ENCODE results near the gene GALNT5. TPM values are rescaled to one million over a fixed set of nuclear protein-coding genes. Genes with fewer than 3 reads are reported as not detected.

The GALNT5 gene
- total RNA-seq, 1 donor from 2014 or later, result 2.0 TPM

DNA sequence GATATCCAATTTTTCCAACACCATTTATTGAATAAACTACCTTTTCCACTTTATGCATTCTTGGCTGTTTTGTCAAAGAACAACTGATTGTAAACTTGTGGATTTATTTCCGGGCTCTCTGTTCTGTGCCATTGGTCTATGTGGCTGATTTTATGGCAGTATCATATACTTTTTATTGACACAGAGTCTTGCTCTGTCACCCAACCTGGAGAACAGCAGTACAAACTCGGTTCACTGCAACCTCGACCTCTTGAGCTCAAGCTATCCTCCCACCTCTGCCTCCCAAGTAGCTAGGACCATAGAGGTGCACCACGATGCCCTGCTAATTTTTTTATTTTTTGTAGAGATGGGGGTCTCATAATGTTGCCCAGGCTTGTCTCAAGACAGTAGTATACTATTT lies 6.7 kb upstream of the GALNT5 start:
- no peak for DNase-seq (ENCODE audit: low read depth)
- no peak overlapping the region for H3K4me3 ChIP-seq (ENCODE audit: low read depth, low read length)
- TF ChIP-seq, protein P1, sequence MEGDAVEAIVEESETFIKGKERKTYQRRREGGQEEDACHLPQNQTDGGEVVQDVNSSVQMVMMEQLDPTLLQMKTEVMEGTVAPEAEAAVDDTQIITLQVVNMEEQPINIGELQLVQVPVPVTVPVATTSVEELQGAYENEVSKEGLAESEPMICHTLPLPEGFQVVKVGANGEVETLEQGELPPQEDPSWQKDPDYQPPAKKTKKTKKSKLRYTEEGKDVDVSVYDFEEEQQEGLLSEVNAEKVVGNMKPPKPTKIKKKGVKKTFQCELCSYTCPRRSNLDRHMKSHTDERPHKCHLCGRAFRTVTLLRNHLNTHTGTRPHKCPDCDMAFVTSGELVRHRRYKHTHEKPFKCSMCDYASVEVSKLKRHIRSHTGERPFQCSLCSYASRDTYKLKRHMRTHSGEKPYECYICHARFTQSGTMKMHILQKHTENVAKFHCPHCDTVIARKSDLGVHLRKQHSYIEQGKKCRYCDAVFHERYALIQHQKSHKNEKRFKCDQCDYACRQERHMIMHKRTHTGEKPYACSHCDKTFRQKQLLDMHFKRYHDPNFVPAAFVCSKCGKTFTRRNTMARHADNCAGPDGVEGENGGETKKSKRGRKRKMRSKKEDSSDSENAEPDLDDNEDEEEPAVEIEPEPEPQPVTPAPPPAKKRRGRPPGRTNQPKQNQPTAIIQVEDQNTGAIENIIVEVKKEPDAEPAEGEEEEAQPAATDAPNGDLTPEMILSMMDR (conservative IDR thresholded peaks at IDR 0.05; ENCODE audit: low read depth, low read length), result no peak

DNA sequence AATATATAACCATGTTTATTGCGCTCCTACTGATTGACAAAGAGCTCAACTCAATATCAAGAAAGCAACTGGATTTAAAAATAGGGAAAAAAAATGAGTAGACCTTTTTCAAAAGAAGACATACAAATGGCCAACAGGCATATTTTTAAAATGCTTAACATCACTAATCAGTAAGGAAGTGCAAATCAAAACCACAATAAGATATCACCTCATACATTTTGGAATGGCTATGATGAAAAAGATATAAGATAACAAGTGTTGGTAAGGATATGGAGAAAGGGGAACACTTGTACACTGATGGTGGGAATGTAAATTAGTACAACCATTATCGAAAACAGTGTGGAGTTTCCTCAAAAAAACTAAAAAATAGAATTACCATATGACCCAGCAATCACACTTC lies 5.6 kb upstream of the GALNT5 start:
- TF ChIP-seq, protein P1 (conservative IDR thresholded peaks at IDR 0.05; ENCODE audit: low read depth, low read length), result no peak
- no peak overlapping the region for H3K4me3 ChIP-seq (ENCODE audit: low read depth, low read length)
- no peak for DNase-seq (ENCODE audit: low read depth)

DNA sequence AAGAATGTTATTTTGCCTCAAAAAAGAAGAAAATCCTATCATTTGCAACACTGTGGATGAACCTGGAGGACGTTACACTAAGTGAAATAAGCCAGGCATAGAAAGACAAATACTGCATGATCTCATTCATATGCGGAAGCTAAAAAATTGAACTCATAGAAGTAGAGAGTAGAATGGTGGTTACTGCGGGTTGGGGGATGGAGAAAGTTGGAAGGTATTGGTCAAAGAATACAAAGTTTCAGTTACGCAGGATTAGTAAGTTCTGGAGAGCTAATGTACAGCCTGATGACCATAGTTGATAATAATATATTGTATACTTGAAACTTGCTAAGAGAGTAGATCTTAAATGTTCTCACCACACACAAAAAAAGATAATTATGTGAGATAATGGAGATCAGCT lies 5.0 kb upstream of the GALNT5 start:
- TF ChIP-seq, protein P1 (conservative IDR thresholded peaks at IDR 0.05; ENCODE audit: low read depth, low read length), result no peak
- H3K4me3 ChIP-seq (ENCODE audit: low read depth, low read length), result no peak overlapping the region
- no peak for DNase-seq (ENCODE audit: low read depth)

DNA sequence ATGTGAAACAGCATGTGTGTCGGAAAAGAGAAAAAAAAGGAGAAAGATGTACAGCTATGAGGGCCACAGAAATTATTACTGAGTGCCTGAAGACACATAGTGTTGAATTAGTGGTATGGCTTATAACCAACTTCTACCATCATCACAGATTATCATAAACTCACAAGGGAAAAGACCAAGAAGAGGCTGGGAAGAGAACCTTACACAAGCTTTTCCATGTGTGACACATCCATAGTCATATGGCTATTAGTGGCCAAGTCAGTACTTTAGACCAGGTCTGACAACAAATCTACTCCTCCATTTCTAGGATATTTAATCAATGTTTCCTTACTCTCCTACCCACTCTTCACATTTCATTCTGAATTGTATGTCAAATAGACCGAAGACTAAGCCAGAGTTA lies 3.5 kb upstream of the GALNT5 start:
- H3K4me3 ChIP-seq (ENCODE audit: low read depth, low read length), result no peak overlapping the region
- DNase-seq (ENCODE audit: low read depth), result no peak
- TF ChIP-seq, protein P1 (conservative IDR thresholded peaks at IDR 0.05; ENCODE audit: low read depth, low read length), result no peak

DNA sequence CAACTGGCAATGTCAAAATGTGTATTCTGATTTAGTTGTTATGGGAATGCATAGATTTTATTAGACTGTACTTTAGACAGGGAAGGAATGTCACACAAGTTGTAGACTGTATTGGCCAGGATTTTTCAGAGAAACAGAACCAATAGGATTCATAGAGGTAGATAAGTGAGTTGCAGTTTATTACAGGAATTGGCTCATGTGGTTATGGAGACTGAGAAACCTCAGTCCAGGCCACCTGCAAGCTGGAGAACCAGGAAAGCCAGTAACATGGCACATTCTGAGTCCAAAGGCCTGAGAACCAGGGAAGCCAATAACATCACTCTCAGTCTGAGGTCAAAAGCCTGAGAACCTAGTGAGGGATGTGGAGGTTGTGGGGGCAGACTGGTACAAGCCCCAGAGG lies 1.8 kb upstream of the GALNT5 start:
- no peak for DNase-seq (ENCODE audit: low read depth)
- no peak overlapping the region for H3K4me3 ChIP-seq (ENCODE audit: low read depth, low read length)
- TF ChIP-seq, protein P1 (conservative IDR thresholded peaks at IDR 0.05; ENCODE audit: low read depth, low read length), result no peak

DNA sequence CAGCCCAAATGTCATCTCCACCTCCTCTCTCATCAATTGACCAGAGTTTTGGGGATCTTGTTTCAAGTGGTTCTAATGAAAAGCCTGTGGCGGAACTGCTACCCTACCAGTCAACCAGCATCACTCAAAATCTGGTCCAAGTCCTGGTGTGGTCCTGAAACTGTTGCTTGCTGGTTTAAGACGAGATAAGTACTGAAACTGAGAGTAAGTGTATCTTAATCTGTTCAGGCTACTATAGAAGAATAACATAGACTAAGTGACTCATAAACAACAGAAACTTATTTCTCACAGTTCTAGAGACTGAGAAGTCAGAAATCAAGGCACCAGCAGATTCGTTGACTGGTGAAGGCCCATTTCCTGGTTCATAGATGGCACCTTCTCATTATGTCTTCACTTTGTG lies 879 bp upstream of the GALNT5 start:
- TF ChIP-seq, protein P1 (conservative IDR thresholded peaks at IDR 0.05; ENCODE audit: low read depth, low read length), result no peak
- no peak overlapping the region for H3K4me3 ChIP-seq (ENCODE audit: low read depth, low read length)
- DNase-seq (ENCODE audit: low read depth), result no peak

DNA sequence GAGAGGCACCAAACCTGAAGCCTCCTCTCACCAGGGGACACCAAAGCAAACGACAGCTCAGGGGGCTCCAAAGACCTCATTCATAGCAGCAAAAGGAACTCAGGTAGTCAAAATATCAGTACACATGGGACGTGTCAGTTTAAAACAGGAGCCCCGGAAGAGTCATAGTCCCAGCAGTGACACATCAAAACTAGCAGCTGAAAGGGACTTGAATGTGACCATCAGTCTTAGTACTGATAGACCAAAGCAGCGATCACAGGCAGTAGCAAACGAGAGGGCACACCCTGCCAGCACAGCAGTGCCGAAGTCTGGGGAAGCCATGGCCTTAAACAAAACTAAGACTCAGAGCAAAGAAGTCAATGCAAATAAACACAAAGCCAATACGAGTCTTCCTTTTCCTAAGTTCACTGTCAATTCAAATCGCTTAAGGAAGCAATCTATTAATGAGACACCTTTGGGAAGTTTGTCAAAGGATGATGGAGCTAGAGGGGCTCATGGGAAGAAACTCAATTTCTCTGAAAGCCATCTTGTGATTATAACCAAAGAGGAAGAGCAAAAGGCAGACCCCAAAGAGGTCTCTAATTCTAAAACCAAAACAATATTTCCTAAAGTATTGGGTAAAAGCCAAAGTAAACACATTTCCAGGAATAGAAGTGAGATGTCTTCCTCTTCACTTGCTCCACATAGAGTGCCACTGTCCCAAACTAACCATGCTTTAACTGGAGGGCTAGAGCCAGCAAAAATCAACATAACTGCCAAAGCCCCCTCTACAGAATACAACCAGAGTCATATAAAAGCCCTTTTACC lies 1.2 kb downstream of the GALNT5 start:
- TF ChIP-seq, protein P1 (conservative IDR thresholded peaks at IDR 0.05; ENCODE audit: low read depth, low read length), result no peak
- no peak for DNase-seq (ENCODE audit: low read depth)
- H3K4me3 ChIP-seq (ENCODE audit: low read depth, low read length), result no peak overlapping the region

Data from epithelial cell of proximal tubule (primary cell).